GM12875 (cell line): Measurements from ENCODE around the gene GLDN.

Experiments used
- H3K4me3 ChIP-seq: one replicate; pipeline ENCODE4 v1.5.1; 2011; ENCODE audit warnings: low read depth, low read length, control low read depth
- TF ChIP-seq, protein P1 (sequence below): IDR thresholded peaks from 2 replicates; pipeline ENCODE4 v1.5.1; 2011; ENCODE audit warnings: low read depth, mild to moderate bottlenecking, control low read depth, inconsistent platforms, low read length, moderate library complexity, borderline replicate concordance; ENCODE audit not compliant: insufficient read depth

GLDN gene

DNA sequence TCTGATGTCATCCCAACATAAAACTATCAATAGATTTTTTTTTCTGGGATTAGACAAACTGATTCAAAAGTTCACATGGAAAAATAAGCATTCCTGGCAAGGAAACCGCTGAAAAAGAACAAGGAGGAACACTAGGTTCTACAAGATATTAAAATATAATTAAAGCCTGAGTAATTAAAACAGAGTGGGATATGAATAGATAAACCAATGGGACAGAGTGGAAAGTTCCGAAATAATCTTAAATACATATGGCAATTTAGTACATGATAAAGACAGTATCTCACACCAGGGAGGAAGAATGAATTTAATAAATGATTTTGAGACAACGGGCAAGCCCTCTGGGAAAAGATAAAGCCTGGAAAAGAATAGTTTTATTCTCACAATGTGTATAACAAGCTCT is 4.7 kb downstream of the GLDN start:
- H3K4me3 ChIP-seq, result no peak overlapping the region
- TF ChIP-seq, protein P1, sequence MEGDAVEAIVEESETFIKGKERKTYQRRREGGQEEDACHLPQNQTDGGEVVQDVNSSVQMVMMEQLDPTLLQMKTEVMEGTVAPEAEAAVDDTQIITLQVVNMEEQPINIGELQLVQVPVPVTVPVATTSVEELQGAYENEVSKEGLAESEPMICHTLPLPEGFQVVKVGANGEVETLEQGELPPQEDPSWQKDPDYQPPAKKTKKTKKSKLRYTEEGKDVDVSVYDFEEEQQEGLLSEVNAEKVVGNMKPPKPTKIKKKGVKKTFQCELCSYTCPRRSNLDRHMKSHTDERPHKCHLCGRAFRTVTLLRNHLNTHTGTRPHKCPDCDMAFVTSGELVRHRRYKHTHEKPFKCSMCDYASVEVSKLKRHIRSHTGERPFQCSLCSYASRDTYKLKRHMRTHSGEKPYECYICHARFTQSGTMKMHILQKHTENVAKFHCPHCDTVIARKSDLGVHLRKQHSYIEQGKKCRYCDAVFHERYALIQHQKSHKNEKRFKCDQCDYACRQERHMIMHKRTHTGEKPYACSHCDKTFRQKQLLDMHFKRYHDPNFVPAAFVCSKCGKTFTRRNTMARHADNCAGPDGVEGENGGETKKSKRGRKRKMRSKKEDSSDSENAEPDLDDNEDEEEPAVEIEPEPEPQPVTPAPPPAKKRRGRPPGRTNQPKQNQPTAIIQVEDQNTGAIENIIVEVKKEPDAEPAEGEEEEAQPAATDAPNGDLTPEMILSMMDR, result no peak

DNA sequence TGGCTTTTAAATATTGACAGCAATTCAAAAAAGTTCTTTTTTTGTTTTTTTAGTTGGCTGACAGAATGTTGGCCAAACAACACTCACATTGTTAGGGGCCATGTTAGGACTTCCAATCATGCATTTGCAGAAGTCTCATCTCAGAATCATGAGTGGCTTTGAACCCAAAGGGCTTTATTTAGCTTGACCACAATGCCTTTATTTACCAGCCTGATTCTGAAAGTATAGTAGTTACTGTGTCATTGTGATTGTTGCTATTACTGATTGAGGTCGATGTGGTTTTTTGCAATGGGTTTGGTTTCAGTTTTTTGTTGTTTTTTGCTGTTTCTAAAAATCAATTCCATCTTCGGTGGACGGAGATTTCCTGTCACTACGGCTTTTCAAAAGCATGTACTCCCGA is 7.2 kb downstream of the GLDN start:
- H3K4me3 ChIP-seq, result no peak overlapping the region
- TF ChIP-seq, protein P1, result no peak

DNA sequence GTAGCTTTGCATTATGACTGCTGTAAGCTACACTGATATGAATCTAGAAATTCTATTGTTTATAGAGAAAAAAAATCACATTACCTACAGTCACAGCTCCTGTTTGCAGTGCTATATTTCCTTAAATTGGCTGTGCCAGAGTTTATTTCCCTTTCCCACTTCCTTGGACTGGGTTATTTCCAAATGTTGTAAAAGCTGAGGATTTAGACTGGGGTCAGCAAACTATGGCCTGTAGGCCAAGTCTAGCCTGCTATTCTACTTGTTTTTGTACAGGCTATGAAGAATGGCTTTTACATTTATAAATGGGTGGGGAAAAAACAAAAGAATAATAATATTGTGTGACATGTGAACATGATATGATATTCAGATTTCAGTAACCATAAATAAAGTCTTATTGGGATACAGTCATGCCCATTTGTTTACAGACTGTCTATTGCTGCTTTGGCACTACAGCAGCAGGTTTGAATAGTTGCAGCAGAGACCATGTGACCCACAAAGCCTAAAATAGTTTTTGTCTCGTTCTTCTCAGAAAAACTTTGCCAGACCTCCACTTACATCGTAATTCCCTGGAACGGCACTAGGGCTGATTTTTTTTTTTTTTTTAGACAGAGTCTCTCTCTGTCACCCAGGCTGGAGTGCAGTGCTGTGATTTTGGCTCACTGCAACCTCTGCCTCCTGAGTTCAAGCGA is 7.8 kb downstream of the GLDN start:
- TF ChIP-seq, protein P1, result no peak
- H3K4me3 ChIP-seq, result no peak overlapping the region

DNA sequence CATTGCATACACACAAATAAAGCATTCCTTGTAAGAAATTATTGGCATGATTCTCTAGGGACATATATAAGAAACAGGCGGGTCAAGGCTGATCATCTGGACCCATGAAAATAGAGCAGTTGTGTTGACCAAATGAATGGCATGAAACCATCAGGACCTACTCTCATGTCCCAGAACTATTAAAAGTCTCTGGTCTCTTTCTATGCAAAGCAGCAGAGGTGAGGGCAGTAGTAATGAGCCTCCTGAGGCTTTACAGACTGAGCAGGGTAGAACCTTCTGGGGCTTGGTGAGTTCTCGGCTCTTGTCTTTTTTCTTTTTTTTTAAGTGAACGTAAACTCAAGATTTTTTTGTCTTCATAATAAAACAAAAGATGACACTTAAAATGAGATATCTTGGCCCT is 9.3 kb downstream of the GLDN start:
- TF ChIP-seq, protein P1, result no peak
- no peak overlapping the region for H3K4me3 ChIP-seq

DNA sequence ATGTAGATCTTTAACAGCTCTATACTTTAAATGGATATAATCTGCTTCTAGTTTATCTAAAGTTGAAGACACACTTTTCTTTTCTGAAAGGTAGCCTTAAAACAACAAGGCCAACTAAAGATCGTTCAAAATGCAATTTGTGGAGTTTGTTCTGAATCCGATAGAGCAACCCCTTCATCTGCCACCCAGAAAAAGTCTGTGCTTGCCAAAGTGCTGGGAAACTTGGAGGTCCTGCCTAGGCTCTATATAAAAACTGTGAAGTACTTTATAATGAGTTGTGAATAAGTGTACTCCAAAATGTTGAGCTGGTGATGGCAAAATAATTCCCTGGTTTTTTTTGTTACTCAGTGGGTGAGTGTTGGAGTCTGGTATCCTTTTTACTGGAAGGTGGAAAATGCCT is 12.5 kb downstream of the GLDN start:
- no peak overlapping the region for H3K4me3 ChIP-seq
- TF ChIP-seq, protein P1, result no peak

DNA sequence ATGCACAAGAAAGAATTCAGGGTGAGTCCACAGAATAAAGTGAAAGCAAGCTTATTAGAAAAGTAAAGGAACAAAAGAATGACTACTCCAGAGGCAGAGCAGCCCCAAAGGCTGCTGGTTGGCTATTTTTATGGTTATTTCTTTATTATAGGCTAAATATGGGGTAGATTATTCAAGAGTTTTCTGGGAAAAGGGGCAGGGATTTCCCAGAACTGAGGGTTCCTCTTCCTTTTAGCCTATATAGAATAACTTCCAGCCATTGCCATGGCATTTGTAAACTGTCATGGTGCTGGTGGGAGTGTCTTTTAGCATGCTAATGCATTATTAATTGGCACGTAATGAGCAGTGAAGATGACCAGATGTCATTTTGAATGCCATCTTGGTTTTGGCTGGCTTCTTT is 13.6 kb downstream of the GLDN start:
- no peak overlapping the region for H3K4me3 ChIP-seq
- TF ChIP-seq, protein P1, result no peak

DNA sequence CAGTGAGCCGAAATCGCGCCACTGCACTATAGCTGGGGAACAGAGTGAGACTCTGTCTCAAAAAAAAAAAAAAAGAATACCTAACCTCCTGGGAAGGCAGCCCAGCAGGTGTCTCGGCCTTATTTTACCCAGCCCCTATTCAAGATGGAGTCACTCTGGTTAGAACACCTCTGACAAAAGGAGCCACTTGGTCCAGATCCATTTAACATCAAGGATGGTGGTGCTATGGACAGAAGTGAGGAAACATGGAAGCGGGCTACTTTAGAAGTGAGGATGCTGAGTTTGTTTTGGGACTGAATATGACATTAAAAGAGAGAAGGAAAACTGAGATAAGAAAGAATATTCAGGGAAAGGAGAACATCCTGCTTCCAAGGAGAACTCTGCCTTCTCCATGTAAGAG is 14.7 kb downstream of the GLDN start:
- H3K4me3 ChIP-seq, result no peak overlapping the region
- TF ChIP-seq, protein P1, result no peak
